CD14-positive monocyte (primary cell): ENCODE measurements around the gene KIF1A. TPM values are rescaled to one million over a fixed set of nuclear protein-coding genes. Genes with fewer than 3 reads are reported as not detected.
"Not testable (repeated sequence)": the region's sequence is repeated elsewhere in the genome, so short reads cannot be mapped to it uniquely, and the experiment has no call there.

ENCODE experiments used
- DNase-seq, 3 donors: peaks; one replicate each; pipeline ENCODE4 v3.0.0-alpha.2; 2011 to 2022
- H2AFZ ChIP-seq: 2 replicates; pipeline ENCODE4 v1.6.0; 2012; ENCODE audit warnings: mild to moderate bottlenecking, low read depth, low read length, inconsistent platforms; ENCODE audit not compliant: insufficient read depth, poor library complexity, severe bottlenecking
- H3K27ac ChIP-seq, 2 donors: 1 replicate in 1 of 2; 2 replicates in 1 of 2; pipeline ENCODE4 v1.5.1; 2012 to 2013; ENCODE audit warnings: low read length in 2 of 2, control low read depth in 1 of 2, inconsistent platforms in 1 of 2, low read depth in 1 of 2, mild to moderate bottlenecking in 1 of 2
- H3K27me3 ChIP-seq, 2 donors: one replicate each; pipeline versions ENCODE4 v1.6.0 to v1.6.1; 2011 to 2013; ENCODE audit warnings: low read length in 2 of 2; ENCODE audit not compliant: control insufficient read depth in 2 of 2, insufficient read depth in 2 of 2
- H3K36me3 ChIP-seq, 2 donors: replicated peaks in 1 of 2; 1 replicate in 1 of 2; 2 replicates in 1 of 2; pipeline versions ENCODE4 v1.5.1 to v1.6.1; 2012 to 2013; ENCODE audit warnings: low read length in 2 of 2, control low read depth in 1 of 2, inconsistent platforms in 1 of 2, mild to moderate bottlenecking in 1 of 2; ENCODE audit not compliant: insufficient read depth in 2 of 2, control insufficient read depth in 1 of 2
- H3K4me1 ChIP-seq, 2 donors: 1 replicate in 1 of 2; 2 replicates in 1 of 2; pipeline versions ENCODE4 v1.5.1 to v1.6.1; 2012 to 2013; ENCODE audit warnings: low read length in 2 of 2, control low read depth in 1 of 2, inconsistent platforms in 1 of 2, mild to moderate bottlenecking in 1 of 2, moderate library complexity in 1 of 2; ENCODE audit not compliant: insufficient read depth in 2 of 2, control insufficient read depth in 1 of 2
- H3K4me2 ChIP-seq: replicated peaks from 2 replicates; pipeline ENCODE3; 2012; ENCODE audit warnings: low read length, moderate library complexity, mild to moderate bottlenecking; ENCODE audit not compliant: poor library complexity, severe bottlenecking; ENCODE audit errors: extremely low read depth
- H3K4me3 ChIP-seq, 3 experiments: fragments of 200-600 bp in 1 of 3; sonication (generic) in 1 of 3; replicated peaks in 1 of 3; 1 replicate in 2 of 3; 2 replicates in 1 of 3; pipeline ENCODE4 v1.5.1; 2011 to 2013; ENCODE audit warnings: low read length in 3 of 3, mild to moderate bottlenecking in 3 of 3, control low read depth in 2 of 3, low read depth in 2 of 3, inconsistent platforms in 1 of 3, moderate library complexity in 1 of 3
- H3K79me2 ChIP-seq: 2 replicates; pipeline ENCODE4 v1.6.0; 2012; ENCODE audit warnings: mild to moderate bottlenecking, control low read depth, inconsistent platforms, low read length, moderate library complexity; ENCODE audit not compliant: insufficient read depth
- H3K9ac ChIP-seq: 2 replicates; pipeline ENCODE4 v1.6.0; 2017; ENCODE audit warnings: low read length, mild to moderate bottlenecking; ENCODE audit not compliant: insufficient read depth, poor library complexity, severe bottlenecking
- H3K9me3 ChIP-seq, 2 donors: replicated peaks in 1 of 2; 1 replicate in 1 of 2; 2 replicates in 1 of 2; pipeline versions ENCODE4 v1.5.1 to v1.6.1; 2012 to 2013; ENCODE audit warnings: low read length in 2 of 2, control low read depth in 1 of 2; ENCODE audit not compliant: control insufficient read depth in 1 of 2, insufficient read depth in 1 of 2
- H4K20me1 ChIP-seq: 2 replicates; pipeline ENCODE4 v1.6.0; 2012; ENCODE audit warnings: mild to moderate bottlenecking, low read length, control low read depth, moderate library complexity; ENCODE audit not compliant: insufficient read depth
- H3K27ac Mint-ChIP-seq, 7 donors: one replicate each; pipeline ENCODE4 v1.8.0; 2020; ENCODE audit warnings: mild to moderate bottlenecking in 7 of 7, mixed read lengths in 7 of 7, moderate library complexity in 6 of 7, inconsistent platforms in 2 of 7
- H3K27me3 Mint-ChIP-seq, 3 donors: one replicate each; pipeline ENCODE4 v1.8.0; 2021 to 2022; ENCODE audit warnings: low read depth in 3 of 3, mild to moderate bottlenecking in 3 of 3, mixed read lengths in 3 of 3, moderate library complexity in 3 of 3, inconsistent platforms in 1 of 3
- H3K36me3 Mint-ChIP-seq, 2 donors: one replicate each; pipeline ENCODE4 v1.8.0; 2020; ENCODE audit warnings: mixed read lengths in 2 of 2, inconsistent platforms in 1 of 2, mild to moderate bottlenecking in 1 of 2
- H3K4me1 Mint-ChIP-seq: one replicate; pipeline ENCODE4 v1.8.0; 2020; ENCODE audit warnings: mild to moderate bottlenecking, mixed read lengths
- H3K4me3 Mint-ChIP-seq, 2 donors: one replicate each; pipeline ENCODE4 v1.8.0; 2020; ENCODE audit warnings: mild to moderate bottlenecking in 2 of 2, mixed read lengths in 2 of 2, moderate library complexity in 1 of 2
- H3K9me3 Mint-ChIP-seq, 7 donors: one replicate each; pipeline ENCODE4 v1.8.0; 2020 to 2022; ENCODE audit warnings: mixed read lengths in 7 of 7, mild to moderate bottlenecking in 6 of 7, moderate library complexity in 6 of 7, inconsistent platforms in 2 of 7
- WGBS: methylation state at CpG from one replicate; pipeline ENCODE4 v1.1.5; 2013; ENCODE audit warnings: missing lambda C conversion rate; ENCODE audit not compliant: insufficient coverage; 5-methylcytosine and 5-hydroxymethylcytosine counted together
- intact Hi-C, 2 donors: fragments of 100-400 bp; cut with micrococcal nuclease; formaldehyde crosslinking; loops; one replicate each; pipeline versions ENCODE4 v1.15.0 to v1.15.1; 2023
- polyA plus RNA-seq, 3 donors: library from polyadenylated mRNA; depleted of rRNA in 1 of 3; unstranded in 2 of 3; stranded (reverse) in 1 of 3; fragments of 300-500 nt in 2 of 3; fragments of >200 nt in 1 of 3; fragmentation: Illumina TruSeq in 2 of 3; gene quantifications; 1 replicate in 2 of 3; 2 replicates in 1 of 3; pipeline ENCODE4 v1.2.3, GENCODE V29; 2012 to 2021

The KIF1A gene
- polyA plus RNA-seq, 3 donors, result not detected

DNA sequence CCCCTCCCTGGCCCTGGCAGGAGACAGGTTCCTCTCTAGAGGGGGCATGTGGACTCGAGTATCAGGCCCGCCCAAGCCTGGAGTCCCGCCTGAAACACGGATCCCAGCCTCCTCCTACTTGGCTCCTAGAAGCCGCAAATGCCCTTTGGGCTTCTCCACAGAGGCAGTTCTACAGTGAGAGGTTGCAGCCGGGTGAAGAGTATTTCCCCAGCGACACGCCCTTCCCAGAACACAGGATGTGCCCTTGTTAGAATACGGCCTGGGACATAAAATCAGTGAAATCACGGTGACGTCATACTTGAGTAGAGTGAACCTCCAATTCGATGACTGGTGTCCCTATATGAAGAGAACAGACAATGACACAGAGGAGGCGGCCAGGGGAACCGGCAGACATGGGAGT, 142.0 kb downstream of the KIF1A start:
- H2AFZ ChIP-seq, H3K36me3 Mint-ChIP-seq, H3K4me2 ChIP-seq, intact Hi-C loops, H3K4me3 ChIP-seq, H3K36me3 ChIP-seq, H3K9ac ChIP-seq, H4K20me1 ChIP-seq, H3K9me3 Mint-ChIP-seq, H3K79me2 ChIP-seq, H3K4me3 Mint-ChIP-seq, H3K4me1 ChIP-seq, H3K27me3 ChIP-seq, H3K4me1 Mint-ChIP-seq, DNase-seq, H3K9me3 ChIP-seq, H3K27ac ChIP-seq, H3K27ac Mint-ChIP-seq: not testable (repeated sequence)
- no CpG with 5 or more reads among the region's 14 CpGs for WGBS
- peaks cover 12 to 16% (median 15%) of the 10 kb centered on the region in 3 donors for H3K27me3 Mint-ChIP-seq

DNA sequence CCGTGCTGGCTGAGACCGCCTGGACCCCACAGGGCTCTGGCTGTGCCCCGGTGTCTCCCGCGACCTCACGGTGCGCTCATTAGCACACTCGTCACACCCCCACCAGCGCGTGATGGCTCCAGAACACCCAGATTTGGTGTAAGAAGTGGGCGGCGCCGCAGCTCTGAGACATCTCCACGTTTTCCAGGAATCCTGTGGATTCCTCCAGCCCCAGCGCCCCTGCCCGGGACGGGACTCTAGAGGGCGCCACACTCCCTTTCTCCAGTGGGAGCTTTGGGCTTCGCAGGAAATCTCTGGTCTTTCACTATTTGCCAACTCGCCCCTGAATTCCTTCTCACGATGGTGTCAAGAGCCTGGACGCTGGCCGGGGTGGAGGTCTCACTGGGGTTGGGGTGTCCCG, 144.7 kb downstream of the KIF1A start:
- peaks cover 11 to 22% of the 10 kb centered on the region in 2 donors for H3K27me3 ChIP-seq
- H2AFZ ChIP-seq, H3K4me3 ChIP-seq, H3K9ac ChIP-seq, H3K4me3 Mint-ChIP-seq, H4K20me1 ChIP-seq, intact Hi-C loops, H3K79me2 ChIP-seq, H3K4me2 ChIP-seq, DNase-seq, H3K27ac Mint-ChIP-seq, H3K4me1 ChIP-seq, H3K9me3 Mint-ChIP-seq, H3K9me3 ChIP-seq, H3K27ac ChIP-seq, H3K36me3 ChIP-seq, H3K36me3 Mint-ChIP-seq, H3K4me1 Mint-ChIP-seq: not testable (repeated sequence)
- peaks cover 32 to 38% (median 35%) of the 10 kb centered on the region in 3 donors for H3K27me3 Mint-ChIP-seq
- no CpG with 5 or more reads among the region's 24 CpGs for WGBS

DNA sequence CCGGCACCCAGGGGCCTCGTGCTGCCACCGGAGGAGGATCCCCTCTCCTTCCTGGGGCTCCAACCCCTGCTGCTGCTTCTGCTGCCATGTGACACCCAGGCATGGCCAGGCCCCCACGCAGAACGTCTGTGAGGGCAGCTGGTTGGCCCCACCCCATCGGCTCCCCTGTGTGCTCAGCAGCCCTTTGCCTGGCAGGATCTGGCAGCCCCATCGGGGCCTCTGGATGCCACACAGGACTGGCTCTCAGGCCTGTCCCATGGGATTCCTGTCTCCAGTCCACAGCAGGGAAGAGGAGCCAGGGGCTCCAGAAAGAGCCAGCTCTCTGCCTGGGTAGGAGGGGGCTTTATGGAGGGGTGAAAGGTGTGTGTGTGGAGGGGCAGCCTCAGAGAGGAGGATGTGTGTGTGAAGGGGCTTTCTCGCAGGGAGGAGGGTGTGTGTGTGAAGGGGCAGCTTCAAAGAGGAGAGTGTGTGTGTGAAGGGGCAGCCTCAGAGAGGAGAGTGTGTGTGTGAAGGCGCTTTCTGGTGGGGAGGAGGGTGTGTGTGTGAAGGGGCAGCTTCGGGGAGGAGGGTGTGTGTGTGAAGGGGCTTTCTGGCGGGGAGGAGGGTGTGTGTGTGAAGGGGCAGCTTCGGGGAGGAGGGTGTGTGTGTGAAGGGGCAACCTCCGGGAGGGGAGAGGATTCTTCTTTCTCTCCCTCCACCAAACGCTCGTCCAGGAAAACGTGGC, 145.4 kb downstream of the KIF1A start:
- H3K27ac Mint-ChIP-seq, H3K36me3 Mint-ChIP-seq, H3K4me1 ChIP-seq, H3K9me3 ChIP-seq, H2AFZ ChIP-seq, DNase-seq, H3K27ac ChIP-seq, H3K4me3 Mint-ChIP-seq, H3K9me3 Mint-ChIP-seq, H3K9ac ChIP-seq, H3K36me3 ChIP-seq, H3K79me2 ChIP-seq, H3K4me3 ChIP-seq, H3K4me2 ChIP-seq, H3K4me1 Mint-ChIP-seq, H4K20me1 ChIP-seq, intact Hi-C loops: not testable (repeated sequence)
- peaks cover 11 to 22% of the 10 kb centered on the region in 2 donors for H3K27me3 ChIP-seq
- peaks cover 36 to 44% (median 39%) of the 10 kb centered on the region in 3 donors for H3K27me3 Mint-ChIP-seq
- 53% methylated on average over 8 of the region's 16 CpGs for WGBS
